Karpas-422 (cell line): ENCODE results near the gene SYT12. TPM values are rescaled to one million over a fixed set of nuclear protein-coding genes. Genes with fewer than 3 reads are reported as not detected.

ENCODE experiments used
- DNase-seq: peaks from one replicate; pipeline ENCODE4 v3.0.0-alpha.2; 2015
- H2AFZ ChIP-seq: fragments of 200-600 bp; sonication (generic); 2 replicates; pipeline ENCODE4 v1.6.1; 2014; ENCODE audit warnings: antibody characterized with exemption, low read length, mixed read lengths
- H3K27ac ChIP-seq: fragments of 200-600 bp; sonication (generic); 2 replicates; pipeline ENCODE4 v1.5.1; 2014; ENCODE audit warnings: mild to moderate bottlenecking, low read length, moderate library complexity
- H3K27me3 ChIP-seq: fragments of 200-600 bp; sonication (generic); 2 replicates; pipeline ENCODE4 v1.6.1; 2014; ENCODE audit warnings: low read length, mixed read lengths
- H3K36me3 ChIP-seq: fragments of 200-600 bp; sonication (generic); 2 replicates; pipeline ENCODE4 v1.6.1; 2014; ENCODE audit warnings: low read length, mixed read lengths; ENCODE audit not compliant: insufficient read depth
- H3K4me1 ChIP-seq: fragments of 200-600 bp; sonication (generic); 2 replicates; pipeline ENCODE4 v1.6.1; 2014; ENCODE audit warnings: mild to moderate bottlenecking, low read length, mixed read lengths
- H3K4me2 ChIP-seq: fragments of 200-600 bp; sonication (generic); 2 replicates; pipeline ENCODE4 v1.6.1; 2014; ENCODE audit warnings: low read length, low read depth, mild to moderate bottlenecking; ENCODE audit not compliant: poor library complexity, severe bottlenecking
- H3K4me3 ChIP-seq: fragments of 200-600 bp; sonication (generic); 2 replicates; pipeline ENCODE4 v1.5.1; 2014; ENCODE audit warnings: mild to moderate bottlenecking, antibody characterized with exemption, low read length, mixed read lengths
- H3K79me2 ChIP-seq: fragments of 200-600 bp; sonication (generic); 2 replicates; pipeline ENCODE4 v1.6.1; 2014; ENCODE audit warnings: mild to moderate bottlenecking, low read length, mixed read lengths
- H3K9ac ChIP-seq: fragments of 200-600 bp; sonication (generic); 2 replicates; pipeline ENCODE4 v1.6.0; 2014; ENCODE audit warnings: low read length
- H3K9me2 ChIP-seq: fragments of 200-600 bp; sonication (generic), shearing (Covaris generic); replicated peaks from 2 replicates; pipeline ENCODE4 v1.6.0; 2014; ENCODE audit warnings: mild to moderate bottlenecking, low read length, moderate library complexity; ENCODE audit not compliant: insufficient read depth
- H3K9me3 ChIP-seq: fragments of 300-700, 200-600 bp; sonication (generic); 2 replicates; pipeline ENCODE4 v1.6.1; 2014; ENCODE audit warnings: low read length, mixed read lengths
- H4K20me1 ChIP-seq: fragments of 200-600 bp; sonication (generic); 2 replicates; pipeline ENCODE4 v1.6.1; 2014; ENCODE audit warnings: mild to moderate bottlenecking, antibody characterized with exemption, low read length, low read depth; ENCODE audit not compliant: insufficient read depth
- total RNA-seq: library from RNA; depleted of rRNA; stranded (reverse); fragments of >200 nt; shearing (Covaris generic); gene quantifications from 2 replicates; pipeline ENCODE4 v1.2.3, GENCODE V29; 2014; ENCODE audit warnings: low replicate concordance

The SYT12 gene
- total RNA-seq, 1 experiment from 2014 or later: not detected

DNA sequence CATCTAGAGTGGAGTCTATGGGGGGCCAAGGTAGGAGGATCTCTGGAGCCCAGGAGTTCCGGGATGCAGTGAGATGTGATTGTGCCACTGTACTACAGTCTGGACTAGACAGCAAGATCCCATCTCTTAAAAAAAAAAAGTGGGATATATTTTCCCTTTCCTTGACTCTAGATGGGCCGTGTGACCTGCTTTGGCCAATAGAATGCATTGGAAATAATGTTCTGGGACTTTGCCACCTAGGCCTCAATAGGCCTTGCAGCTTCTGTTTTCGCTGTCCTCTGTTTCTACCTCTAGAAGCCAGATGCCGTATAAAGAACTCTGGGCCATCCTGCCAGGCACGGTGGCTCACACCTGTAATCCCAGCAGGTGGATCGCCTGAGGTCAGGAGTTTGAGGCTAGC, 44.2 kb upstream of the SYT12 start:
- Histone ChIP-seq H3K4me1 (no peaks in the 10 kb centered on the region), H2AFZ (no peak overlapping the region), H3K27ac (no peak overlapping the region), H3K4me2 (no peak overlapping the region), H3K9me2 (no peaks in the 10 kb centered on the region), H3K79me2 (no peaks in the 10 kb centered on the region), H4K20me1 (no peaks in the 10 kb centered on the region), H3K9ac (no peak overlapping the region), H3K4me3 (no peak overlapping the region), H3K9me3 (peaks cover 5% of the 10 kb centered on the region), H3K27me3 (no peaks in the 10 kb centered on the region), H3K36me3 (no peaks in the 10 kb centered on the region)
- DNase-seq: no peak

DNA sequence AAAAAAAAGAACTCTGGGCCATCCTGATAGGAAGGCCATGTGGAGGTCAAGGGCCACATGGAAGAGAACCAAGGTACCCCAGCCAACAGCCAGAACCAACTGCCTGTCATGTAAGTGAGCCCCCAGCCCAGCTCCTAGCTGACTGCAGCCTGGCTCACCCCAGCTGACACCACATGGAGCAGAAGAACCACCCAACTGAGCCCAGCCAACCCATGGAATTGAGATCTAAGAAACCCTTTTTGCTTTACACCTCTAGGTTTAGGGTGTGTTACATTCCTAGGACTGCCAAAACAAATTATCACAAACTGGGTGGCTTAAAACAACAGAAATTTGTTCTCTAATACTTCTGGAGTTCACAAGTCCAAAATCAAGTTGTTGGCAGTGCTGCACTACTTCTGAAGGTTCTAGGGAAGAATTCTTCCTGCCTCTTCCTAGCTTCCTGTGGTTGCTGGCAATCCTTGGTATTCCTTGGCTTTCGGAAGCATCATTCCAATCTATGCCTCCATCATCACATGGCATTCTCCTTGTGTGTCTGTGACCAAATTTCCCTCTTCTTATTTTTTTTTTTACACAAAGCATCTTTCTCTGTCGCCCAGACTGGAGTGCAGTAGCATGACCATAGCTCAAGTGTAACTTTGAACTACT, 43.5 kb upstream of the SYT12 start:
- DNase-seq: no peak
- no peak overlapping the region for H3K4me2 ChIP-seq

DNA sequence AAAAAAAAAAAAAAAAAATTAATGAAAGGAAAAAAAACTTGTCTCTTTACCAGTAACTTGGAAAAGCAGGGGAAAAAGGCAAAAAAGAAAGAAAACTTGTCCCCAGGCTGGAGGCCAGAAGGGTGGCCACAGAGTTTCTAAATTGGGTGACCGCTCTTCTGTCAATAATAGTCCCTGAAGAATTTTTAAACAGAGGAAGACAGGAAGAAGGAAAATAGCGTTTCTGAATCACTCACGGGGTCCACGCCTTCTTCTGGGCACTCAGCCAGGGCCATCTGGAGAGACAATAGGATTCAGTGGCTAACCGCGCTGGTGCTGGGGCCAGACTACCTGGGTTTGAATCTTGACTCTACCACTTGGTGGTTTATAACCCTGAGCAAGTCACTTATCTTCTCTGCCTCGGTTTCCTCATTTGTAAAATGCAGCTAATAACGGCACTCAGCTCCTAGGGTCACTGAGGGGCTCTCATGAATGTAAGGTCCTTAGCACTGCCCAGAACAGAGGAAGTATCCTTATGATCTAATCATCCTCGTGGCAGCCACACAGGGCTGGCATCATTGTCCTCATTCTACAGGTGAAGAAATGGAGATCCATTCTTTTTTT, 40.9 kb upstream of the SYT12 start:
- Histone ChIP-seq H3K4me2 (no peak overlapping the region), H3K79me2 (no peaks in the 10 kb centered on the region), H3K4me3 (no peak overlapping the region), H3K9me2 (no peaks in the 10 kb centered on the region), H3K27ac (no peak overlapping the region), H2AFZ (no peak overlapping the region), H4K20me1 (no peaks in the 10 kb centered on the region), H3K27me3 (no peaks in the 10 kb centered on the region), H3K4me1 (no peaks in the 10 kb centered on the region), H3K9me3 (peaks cover 5% of the 10 kb centered on the region), H3K9ac (no peak overlapping the region), H3K36me3 (no peaks in the 10 kb centered on the region)
- peak; percentile 52 for DNase-seq

More for the DNA sequence above, 43.5 kb upstream of the SYT12 start:
- no peaks in the 10 kb centered on the region for H4K20me1 ChIP-seq
- no peak overlapping the region for H3K9ac ChIP-seq
- H3K4me1 ChIP-seq: no peaks in the 10 kb centered on the region
- H3K27me3 ChIP-seq: no peaks in the 10 kb centered on the region
- no peaks in the 10 kb centered on the region for H3K36me3 ChIP-seq
- no peak overlapping the region for H2AFZ ChIP-seq
- no peaks in the 10 kb centered on the region for H3K9me2 ChIP-seq
- no peaks in the 10 kb centered on the region for H3K79me2 ChIP-seq
- no peak overlapping the region for H3K27ac ChIP-seq
- no peak overlapping the region for H3K4me3 ChIP-seq
- H3K9me3 ChIP-seq: peaks cover 5% of the 10 kb centered on the region

DNA sequence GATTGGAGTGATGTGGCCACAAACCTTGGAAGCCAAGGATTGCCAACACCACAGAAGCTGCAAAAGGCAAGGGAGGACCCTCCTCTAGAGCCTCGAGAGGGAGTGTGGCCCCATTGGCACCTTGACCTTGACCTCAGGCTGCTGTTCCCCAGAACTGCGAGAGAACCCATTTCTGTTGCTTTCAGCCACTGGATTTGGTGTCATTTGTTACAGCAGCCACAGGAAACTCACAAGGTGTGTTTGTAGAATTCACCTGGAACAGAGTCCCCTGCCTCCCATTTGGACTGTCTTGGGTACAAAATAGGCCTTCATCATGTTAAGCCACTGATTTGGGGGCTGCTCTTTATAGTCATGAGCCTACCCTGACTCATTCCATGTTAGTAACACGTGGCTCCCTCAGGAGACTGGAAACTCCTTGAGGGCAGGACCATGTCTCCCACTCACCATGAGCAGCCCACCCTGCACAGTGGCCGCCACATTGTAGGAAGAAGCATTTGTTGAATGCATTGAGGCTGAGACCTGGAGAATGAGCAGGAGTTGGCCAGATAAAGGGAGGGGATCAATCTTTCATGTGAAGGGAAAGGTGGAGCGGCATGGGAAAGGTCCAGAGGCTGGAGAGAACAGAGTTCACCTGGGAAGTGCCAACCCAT, 39.5 kb upstream of the SYT12 start:
- no peak overlapping the region for H3K4me3 ChIP-seq
- H3K79me2 ChIP-seq: no peaks in the 10 kb centered on the region
- H3K9ac ChIP-seq: no peak overlapping the region
- no peaks in the 10 kb centered on the region for H4K20me1 ChIP-seq
- no peak overlapping the region for H3K4me2 ChIP-seq
- no peaks in the 10 kb centered on the region for H3K9me2 ChIP-seq
- H3K36me3 ChIP-seq: no peaks in the 10 kb centered on the region
- peaks cover 5% of the 10 kb centered on the region for H3K9me3 ChIP-seq
- H3K27me3 ChIP-seq: no peaks in the 10 kb centered on the region
- H2AFZ ChIP-seq: no peak overlapping the region
- DNase-seq: no peak
- no peaks in the 10 kb centered on the region for H3K4me1 ChIP-seq
- no peak overlapping the region for H3K27ac ChIP-seq

DNA sequence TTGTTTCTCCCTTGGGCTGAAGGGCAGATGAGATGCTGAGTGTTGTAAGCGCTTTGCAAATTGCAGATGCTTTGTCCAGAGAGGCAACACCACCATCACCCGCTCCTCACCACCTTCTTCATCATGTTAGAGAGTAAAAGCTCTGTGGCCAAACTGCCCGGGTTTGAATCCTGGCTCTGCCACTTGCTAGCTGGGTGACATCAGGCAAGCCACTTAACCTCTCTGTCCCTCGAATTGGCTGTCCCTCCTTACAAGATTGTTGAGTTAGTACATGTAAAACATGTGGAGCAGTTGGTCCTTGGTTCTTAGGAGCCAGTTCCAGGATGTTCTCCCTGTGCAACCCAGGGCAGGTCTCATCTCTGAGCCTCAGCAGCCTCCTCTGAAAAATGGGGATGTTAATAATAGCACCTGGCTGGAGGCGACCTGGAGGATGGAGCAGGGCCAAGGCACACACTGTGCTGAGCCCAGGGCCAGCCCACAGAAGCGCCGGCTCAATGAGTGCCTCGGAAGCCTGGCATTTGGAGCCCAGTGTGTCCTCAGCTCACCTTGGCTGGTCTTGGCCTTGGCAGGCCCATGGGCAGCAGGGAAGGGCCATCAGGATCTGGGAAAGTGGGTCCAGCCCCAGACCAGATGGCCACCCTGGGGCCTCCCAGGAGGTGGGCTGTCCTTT, 37.3 kb upstream of the SYT12 start:
- H3K9ac ChIP-seq: no peak overlapping the region

DNA sequence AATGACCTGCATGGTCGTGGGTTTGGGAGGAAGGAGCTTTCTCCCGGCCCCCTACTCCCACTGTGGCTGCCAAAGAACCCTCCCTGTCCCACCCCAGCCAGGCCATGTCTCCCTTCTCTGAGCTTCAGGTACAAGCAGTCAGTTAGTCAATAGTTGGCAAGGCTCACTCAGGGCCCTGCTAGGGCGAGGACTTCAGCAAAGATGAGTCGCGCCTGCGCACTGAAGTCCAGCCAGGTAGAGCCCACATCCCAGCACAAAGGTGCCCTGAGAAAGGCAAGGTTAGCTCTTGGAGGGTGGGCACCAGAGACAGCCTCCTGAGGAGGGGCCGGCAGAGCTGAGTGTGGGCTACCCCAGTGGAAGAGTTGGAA, 36.8 kb upstream of the SYT12 start:
- H2AFZ ChIP-seq: no peak overlapping the region
- H3K9me3 ChIP-seq: no peaks in the 10 kb centered on the region
- H3K4me2 ChIP-seq: no peak overlapping the region
- H3K27ac ChIP-seq: no peak overlapping the region
- no peaks in the 10 kb centered on the region for H4K20me1 ChIP-seq
- H3K9me2 ChIP-seq: no peaks in the 10 kb centered on the region
- H3K27me3 ChIP-seq: no peaks in the 10 kb centered on the region
- H3K79me2 ChIP-seq: no peaks in the 10 kb centered on the region
- DNase-seq: no peak
- no peaks in the 10 kb centered on the region for H3K36me3 ChIP-seq
- no peak overlapping the region for H3K4me3 ChIP-seq
- H3K9ac ChIP-seq: no peak overlapping the region
- no peaks in the 10 kb centered on the region for H3K4me1 ChIP-seq

More for the DNA sequence above, 37.3 kb upstream of the SYT12 start:
- no peaks in the 10 kb centered on the region for H4K20me1 ChIP-seq
- no peaks in the 10 kb centered on the region for H3K79me2 ChIP-seq
- H2AFZ ChIP-seq: no peak overlapping the region
- no peak overlapping the region for H3K4me2 ChIP-seq
- H3K27ac ChIP-seq: no peak overlapping the region
- DNase-seq: no peak
- H3K9me3 ChIP-seq: no peaks in the 10 kb centered on the region
- H3K36me3 ChIP-seq: no peaks in the 10 kb centered on the region
- H3K4me3 ChIP-seq: no peak overlapping the region
- no peaks in the 10 kb centered on the region for H3K9me2 ChIP-seq
- H3K4me1 ChIP-seq: no peaks in the 10 kb centered on the region
- no peaks in the 10 kb centered on the region for H3K27me3 ChIP-seq

DNA sequence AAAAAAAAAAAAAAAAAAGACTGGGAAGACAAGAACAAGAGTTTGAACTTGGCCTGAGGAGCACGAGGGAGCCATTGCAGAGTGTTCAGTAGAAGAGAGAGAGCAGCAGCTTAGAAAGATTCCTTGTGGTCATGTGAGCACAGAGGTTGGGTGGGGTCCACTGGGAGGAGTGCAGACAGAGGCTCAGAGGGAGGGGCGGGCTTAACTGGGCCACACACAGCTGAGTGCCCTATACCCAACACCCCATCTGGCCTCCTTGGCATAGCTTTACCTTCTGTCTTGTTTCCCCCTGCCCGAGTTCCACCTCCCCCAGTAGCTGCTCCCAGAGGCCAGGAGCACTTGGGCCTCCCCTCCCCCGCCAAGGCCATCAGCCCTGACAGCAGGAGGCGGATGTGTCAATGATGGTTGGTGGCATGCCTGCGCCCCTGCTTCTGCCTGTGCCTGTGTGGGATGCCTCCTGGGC, 35.7 kb upstream of the SYT12 start:
- H3K9me2 ChIP-seq: no peaks in the 10 kb centered on the region
- H3K4me3 ChIP-seq: no peak overlapping the region
- H3K9me3 ChIP-seq: no peaks in the 10 kb centered on the region
- no peak overlapping the region for H2AFZ ChIP-seq
- H4K20me1 ChIP-seq: no peaks in the 10 kb centered on the region
- no peak overlapping the region for H3K27ac ChIP-seq
- H3K36me3 ChIP-seq: no peaks in the 10 kb centered on the region
- H3K79me2 ChIP-seq: no peaks in the 10 kb centered on the region
- H3K9ac ChIP-seq: no peak overlapping the region
- no peaks in the 10 kb centered on the region for H3K4me1 ChIP-seq
- no peak for DNase-seq
- H3K4me2 ChIP-seq: no peak overlapping the region
- no peaks in the 10 kb centered on the region for H3K27me3 ChIP-seq

DNA sequence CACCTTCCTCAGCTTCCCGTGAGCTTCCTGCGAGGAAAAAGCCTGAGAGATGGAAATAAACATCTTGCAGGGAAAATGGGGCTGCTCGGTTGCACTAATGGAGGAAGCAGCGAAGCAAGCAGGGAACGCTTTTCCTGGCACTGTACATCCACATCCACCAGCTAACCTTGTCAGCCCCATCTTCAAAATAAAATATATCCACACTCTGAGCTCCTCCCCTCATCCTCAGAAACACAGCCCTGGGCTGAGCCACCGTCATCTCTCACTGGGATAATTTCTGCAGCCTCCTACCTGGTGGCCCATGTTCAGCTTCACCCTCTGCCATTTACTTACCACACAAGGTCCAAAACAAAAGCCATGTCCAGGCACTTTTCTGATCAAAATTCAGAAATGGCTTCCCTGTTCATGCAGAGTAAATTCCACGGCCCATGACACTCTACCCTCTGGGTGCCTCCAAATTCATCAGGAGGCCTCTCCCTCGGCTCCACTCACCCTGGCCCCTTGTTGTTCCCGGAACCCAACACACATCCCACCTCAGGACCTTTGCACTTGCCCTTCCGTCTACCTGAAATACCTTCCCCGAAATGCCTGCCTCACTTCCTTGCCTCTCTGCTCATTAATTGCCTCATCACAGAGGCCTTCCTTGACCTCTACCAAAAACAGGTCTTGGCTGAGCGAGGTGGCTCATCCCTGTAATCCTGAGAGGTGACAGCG, 34.9 kb upstream of the SYT12 start:
- no peak for DNase-seq
- Histone ChIP-seq H3K27ac (no peak overlapping the region), H4K20me1 (no peaks in the 10 kb centered on the region), H3K36me3 (no peaks in the 10 kb centered on the region), H3K9ac (no peak overlapping the region), H3K4me3 (no peak overlapping the region), H3K4me2 (no peak overlapping the region), H3K9me2 (no peaks in the 10 kb centered on the region), H3K4me1 (no peaks in the 10 kb centered on the region), H3K79me2 (no peaks in the 10 kb centered on the region), H2AFZ (no peak overlapping the region), H3K9me3 (no peaks in the 10 kb centered on the region), H3K27me3 (no peaks in the 10 kb centered on the region)
